Lower leg skin (tissue), 4 donors: Measurements from ENCODE around the gene DLG5. TPM values are rescaled to one million over a fixed set of nuclear protein-coding genes. Genes with fewer than 3 reads are reported as not detected.

Experiments
- DNase-seq, 2 donors: peaks; one replicate each; pipeline ENCODE4 v3.0.0-alpha.2; 2019; ENCODE audit warnings: low spot score in 2 of 2
- H3K4me3 ChIP-seq: fragments of 200-600 bp; sonication (generic); 2 replicates; pipeline ENCODE4 v1.5.1; 2017; ENCODE audit warnings: mild to moderate bottlenecking, low read depth; ENCODE audit not compliant: poor library complexity, severe bottlenecking
- CTCF ChIP-seq, 3 donors: fragments of 450-650 bp; IDR thresholded peaks; one replicate each; pipeline ENCODE4 v1.5.1; 2016; ENCODE audit warnings: antibody characterized with exemption in 3 of 3, mild to moderate bottlenecking in 3 of 3, moderate library complexity in 2 of 3
- POLR2A ChIP-seq, 2 donors: fragments of 450-650 bp; IDR thresholded peaks; one replicate each; pipeline ENCODE4 v1.6.1; 2016 to 2017; ENCODE audit warnings: antibody characterized with exemption in 2 of 2, mild to moderate bottlenecking in 1 of 2, moderate library complexity in 1 of 2
- WGBS, 2 donors: methylation state at CpG; one replicate each; pipeline ENCODE4 v1.1.5; 2018; 5-methylcytosine and 5-hydroxymethylcytosine counted together
- intact Hi-C: fragments of 100-400 bp; cut with DNase I; formaldehyde crosslinking; loops from one replicate; pipeline ENCODE4 v1.15.0; 2023; ENCODE audit warnings: low total_unique reads
- total RNA-seq, 4 donors: library from RNA; depleted of rRNA; stranded (reverse); fragments of >200 nt; gene quantifications; one replicate each; pipeline ENCODE4 v1.1.0, GENCODE V29; 2016

DLG5 gene
- total RNA-seq, 4 donors from 2014 or later = 91.9 to 165 (median 103) TPM

GRCh38 chr10:77845451-77845850 is 81.1 kb downstream of the DLG5 start:
- DNase-seq = no peak
- intact Hi-C loops = loop anchor here (10.0 kb wide), 1 partner anchor 119 kb away; no protein-coding TSS in a partner anchor
- TF ChIP-seq POLR2A (IDR thresholded peaks at IDR 0.05) (no peak), CTCF (IDR thresholded peaks at IDR 0.05) (no peak)
- no peak overlapping the region for H3K4me3 ChIP-seq

GRCh38 chr10:77844713-77845445 is 81.7 kb downstream of the DLG5 start:
- DNase-seq = no peak
- intact Hi-C loops = loop anchor here (10.0 kb wide), 1 partner anchor 120 kb away; no protein-coding TSS in a partner anchor
- no peak overlapping the region for H3K4me3 ChIP-seq
- 40 to 76% methylated on average over 9 of the region's 9 CpGs for WGBS, 2 donors
- TF ChIP-seq POLR2A (IDR thresholded peaks at IDR 0.05) = no peak
- TF ChIP-seq CTCF (IDR thresholded peaks at IDR 0.05) = no peak

DNA sequence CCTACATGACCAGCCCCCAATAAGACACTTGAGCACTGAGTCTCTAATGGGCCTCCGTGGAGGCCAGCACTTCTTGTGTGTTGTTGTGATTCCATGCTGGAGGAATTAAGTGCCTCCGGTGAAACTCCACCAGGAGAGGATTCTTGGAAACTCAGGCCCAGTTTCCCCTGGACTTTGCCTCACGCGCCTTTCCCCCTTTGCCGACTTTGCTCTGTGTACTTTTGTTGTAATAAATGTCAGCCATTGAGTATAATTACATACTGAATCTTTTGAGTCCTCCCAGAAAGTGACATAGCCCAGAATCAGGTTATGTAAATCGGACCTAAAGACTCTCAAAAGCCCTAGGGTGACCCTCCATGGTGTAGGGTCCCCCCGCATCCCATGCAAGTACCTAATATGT is 82.4 kb downstream of the DLG5 start:
- TF ChIP-seq CTCF (IDR thresholded peaks at IDR 0.05) = no peak
- TF ChIP-seq POLR2A (IDR thresholded peaks at IDR 0.05) = no peak
- 95 to 96% methylated on average over 7 of the region's 7 CpGs for WGBS, 2 donors
- no peak for DNase-seq
- H3K4me3 ChIP-seq = no peak overlapping the region
- intact Hi-C loops = loop anchor here (10.0 kb wide), 1 partner anchor 121 kb away; no protein-coding TSS in a partner anchor

DNA sequence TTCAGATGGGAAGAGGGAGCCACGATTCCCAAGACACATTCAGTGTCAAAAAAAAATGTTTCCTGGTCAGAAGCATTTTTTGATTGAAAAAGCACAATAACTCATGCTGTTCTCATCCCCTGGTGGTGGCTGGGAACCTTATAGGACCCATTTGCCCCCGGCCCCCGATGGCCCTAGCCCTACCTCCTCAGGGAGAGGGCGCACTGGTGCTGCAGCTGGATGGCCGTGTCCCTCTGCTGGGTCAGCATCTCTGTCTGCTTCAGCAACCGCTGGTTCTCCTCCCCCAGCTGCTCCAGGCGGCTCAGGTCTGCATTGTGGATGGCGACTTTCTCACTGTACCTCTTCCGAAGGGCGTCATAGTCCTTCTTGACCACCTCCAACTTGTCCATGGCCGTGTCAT is 83.3 kb downstream of the DLG5 start:
- WGBS, 2 donors = 91 to 94% methylated on average over 11 of the region's 11 CpGs
- TF ChIP-seq POLR2A (IDR thresholded peaks at IDR 0.05) = no peak
- no peak for TF ChIP-seq CTCF (IDR thresholded peaks at IDR 0.05)
- intact Hi-C loops = loop anchor here (10.0 kb wide), 1 partner anchor 122 kb away; no protein-coding TSS in a partner anchor
- H3K4me3 ChIP-seq = no peak overlapping the region
- DNase-seq = no peak

GRCh38 chr10:77842652-77843212 is 83.8 kb downstream of the DLG5 start:
- WGBS, 2 donors = 87 to 97% methylated on average over 5 of the region's 5 CpGs
- intact Hi-C loops = loop anchor here (10.0 kb wide), 1 partner anchor 122 kb away; no protein-coding TSS in a partner anchor

More at GRCh38 chr10:77842652-77843212, 83.8 kb downstream of the DLG5 start:
- TF ChIP-seq CTCF (IDR thresholded peaks at IDR 0.05) (no peak), POLR2A (IDR thresholded peaks at IDR 0.05) (no peak)
- no peak for DNase-seq
- no peak overlapping the region for H3K4me3 ChIP-seq
